ENCODE measurements around the gene SRGN.

GRCh38 chr10:69051303-69051702 is 36.6 kb upstream of the SRGN start:
- TF ChIP-seq, protein P1, sequence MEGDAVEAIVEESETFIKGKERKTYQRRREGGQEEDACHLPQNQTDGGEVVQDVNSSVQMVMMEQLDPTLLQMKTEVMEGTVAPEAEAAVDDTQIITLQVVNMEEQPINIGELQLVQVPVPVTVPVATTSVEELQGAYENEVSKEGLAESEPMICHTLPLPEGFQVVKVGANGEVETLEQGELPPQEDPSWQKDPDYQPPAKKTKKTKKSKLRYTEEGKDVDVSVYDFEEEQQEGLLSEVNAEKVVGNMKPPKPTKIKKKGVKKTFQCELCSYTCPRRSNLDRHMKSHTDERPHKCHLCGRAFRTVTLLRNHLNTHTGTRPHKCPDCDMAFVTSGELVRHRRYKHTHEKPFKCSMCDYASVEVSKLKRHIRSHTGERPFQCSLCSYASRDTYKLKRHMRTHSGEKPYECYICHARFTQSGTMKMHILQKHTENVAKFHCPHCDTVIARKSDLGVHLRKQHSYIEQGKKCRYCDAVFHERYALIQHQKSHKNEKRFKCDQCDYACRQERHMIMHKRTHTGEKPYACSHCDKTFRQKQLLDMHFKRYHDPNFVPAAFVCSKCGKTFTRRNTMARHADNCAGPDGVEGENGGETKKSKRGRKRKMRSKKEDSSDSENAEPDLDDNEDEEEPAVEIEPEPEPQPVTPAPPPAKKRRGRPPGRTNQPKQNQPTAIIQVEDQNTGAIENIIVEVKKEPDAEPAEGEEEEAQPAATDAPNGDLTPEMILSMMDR (IDR thresholded peaks at IDR 0.05) = no peak
- TF ChIP-seq EZH2 (IDR thresholded peaks at IDR 0.05; ENCODE audit: borderline replicate concordance, insufficient read depth, low read depth, low read length, poor library complexity, severe bottlenecking) = no peak
